GM18498 (cell line): Measurements from ENCODE around the gene MAP3K4.

ENCODE experiments used
- ATAC-seq: cut with Tn5 transposase; IDR thresholded peaks from one replicate; pipeline ENCODE4 v1.9.1; 2021; ENCODE audit warnings: mild to moderate bottlenecking, moderate library complexity; ENCODE audit not compliant: unreplicated experiment

The MAP3K4 gene

DNA sequence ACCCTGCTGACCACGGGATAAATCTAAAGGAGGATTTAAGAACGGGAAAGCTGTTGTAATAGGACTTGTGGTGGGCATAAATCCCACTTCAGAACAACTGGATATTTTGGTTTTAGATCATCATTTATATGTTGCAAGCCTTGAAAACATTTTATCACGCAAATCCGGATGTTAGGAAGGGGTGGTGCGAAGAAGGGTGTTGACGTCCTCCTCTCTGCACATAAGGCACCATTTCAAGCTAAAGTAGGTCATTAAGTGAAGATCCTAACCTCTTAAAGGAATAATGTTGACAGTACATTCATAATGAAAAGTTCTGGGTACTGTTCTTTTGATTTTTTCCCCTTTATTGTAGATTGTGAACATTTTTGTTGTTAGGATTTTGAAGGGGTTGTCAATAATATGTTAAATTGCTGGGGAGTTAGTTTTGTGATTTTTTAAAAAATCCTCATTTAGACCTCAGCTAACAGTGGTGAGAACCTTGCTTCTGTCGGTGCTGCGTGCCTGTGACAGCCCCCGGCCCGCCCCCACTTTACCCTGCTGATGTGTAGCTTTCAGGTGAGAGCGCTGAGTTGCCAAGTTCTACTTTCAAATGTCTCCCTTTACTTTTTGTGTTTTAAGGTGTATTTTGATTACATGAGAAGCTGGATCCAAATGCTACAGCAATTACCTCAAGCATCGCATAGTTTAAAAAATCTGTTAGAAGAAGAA is 88.8 kb downstream of the MAP3K4 start:
- ATAC-seq, result no peak

- no peak for ATAC-seq
These were observed 90.6 kb downstream of the MAP3K4 start for GRCh38 chr6:161082215-161082614.

GRCh38 chr6:161085246-161085645 is 93.7 kb downstream of the MAP3K4 start:
- ATAC-seq, result no peak

DNA sequence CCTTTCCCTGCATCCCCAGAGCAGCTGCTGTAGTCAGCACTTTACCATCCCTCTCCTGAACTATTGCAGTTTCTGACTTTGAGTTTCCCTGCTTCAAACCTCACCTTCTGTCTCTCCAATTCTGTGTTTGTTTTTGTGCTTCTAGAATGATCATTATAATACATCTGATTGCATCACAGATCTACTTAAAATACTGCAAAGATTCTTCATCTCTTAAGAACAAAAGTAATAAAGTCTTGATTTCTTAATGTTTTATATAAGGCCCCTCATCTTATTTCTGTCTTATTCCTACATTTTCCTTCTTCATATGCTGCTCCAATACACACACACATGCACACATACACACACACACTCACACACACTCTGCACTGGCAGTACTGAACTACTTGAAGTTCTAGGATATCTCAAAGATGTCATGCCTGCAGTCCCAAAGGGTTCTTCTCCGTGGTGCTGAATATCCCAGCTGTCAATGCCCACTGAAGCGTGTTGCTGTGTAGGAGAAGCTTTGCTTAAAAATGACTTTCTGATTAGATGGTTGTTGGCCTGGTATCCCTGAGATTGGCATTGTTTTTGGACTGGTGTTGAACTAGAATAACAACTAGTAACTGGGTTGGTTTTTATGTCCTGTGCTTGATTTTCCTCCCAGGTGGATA is 97.2 kb downstream of the MAP3K4 start:
- no peak for ATAC-seq

DNA sequence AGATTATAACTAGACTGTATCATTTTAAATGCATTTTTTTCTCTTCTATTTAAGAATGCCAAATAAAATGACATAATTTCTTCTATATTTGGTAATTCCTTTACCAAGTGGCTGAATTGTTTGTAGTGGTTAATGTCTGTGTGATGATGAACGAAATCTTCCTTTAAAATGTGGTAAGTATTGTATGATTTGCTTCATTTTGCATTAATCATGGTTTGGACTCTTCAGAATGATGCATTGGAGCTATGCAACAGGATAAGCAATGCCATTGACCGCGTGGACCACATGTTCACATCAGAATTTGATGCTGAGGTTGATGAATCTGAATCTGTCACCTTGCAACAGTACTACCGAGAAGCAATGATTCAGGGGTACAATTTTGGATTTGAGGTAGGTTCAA is 99.6 kb downstream of the MAP3K4 start:
- no peak for ATAC-seq

DNA sequence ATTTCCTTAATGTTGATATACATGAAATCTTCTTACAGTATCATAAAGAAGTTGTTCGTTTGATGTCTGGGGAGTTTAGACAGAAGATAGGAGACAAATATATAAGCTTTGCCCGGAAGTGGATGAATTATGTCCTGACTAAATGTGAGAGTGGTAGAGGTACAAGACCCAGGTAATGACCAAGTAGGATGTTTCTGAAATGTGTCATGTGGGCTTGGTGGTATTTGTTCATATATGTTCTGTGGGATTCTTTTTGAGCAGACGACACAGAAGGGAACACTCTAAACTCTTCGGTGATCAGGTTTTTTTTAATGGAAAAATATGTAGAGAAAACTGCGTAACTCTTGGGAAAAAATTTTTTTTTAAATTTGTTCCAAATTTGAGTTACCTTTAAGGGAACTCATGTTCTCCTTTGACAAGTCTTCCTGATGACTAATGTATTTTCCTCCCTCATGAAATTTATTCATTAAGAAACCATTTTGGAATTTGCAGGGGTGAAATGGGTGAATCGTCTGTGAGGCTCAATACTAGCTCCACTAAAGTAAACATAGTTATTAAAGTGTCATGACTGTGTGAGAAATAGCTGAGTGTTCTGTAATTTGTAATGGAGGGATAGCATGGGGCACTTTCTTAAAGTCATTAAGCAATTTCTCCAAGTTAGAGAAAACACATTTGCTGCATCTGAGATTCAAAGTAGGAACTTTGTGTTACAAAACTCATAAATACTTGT is 100.6 kb downstream of the MAP3K4 start:
- ATAC-seq, result no peak

GRCh38 chr6:161094955-161095354 is 103.4 kb downstream of the MAP3K4 start:
- ATAC-seq, result no peak

- no peak for ATAC-seq
These were observed 104.3 kb downstream of the MAP3K4 start for GRCh38 chr6:161095916-161096315.

GRCh38 chr6:161100072-161100471 is 108.5 kb downstream of the MAP3K4 start:
- no peak for ATAC-seq

DNA sequence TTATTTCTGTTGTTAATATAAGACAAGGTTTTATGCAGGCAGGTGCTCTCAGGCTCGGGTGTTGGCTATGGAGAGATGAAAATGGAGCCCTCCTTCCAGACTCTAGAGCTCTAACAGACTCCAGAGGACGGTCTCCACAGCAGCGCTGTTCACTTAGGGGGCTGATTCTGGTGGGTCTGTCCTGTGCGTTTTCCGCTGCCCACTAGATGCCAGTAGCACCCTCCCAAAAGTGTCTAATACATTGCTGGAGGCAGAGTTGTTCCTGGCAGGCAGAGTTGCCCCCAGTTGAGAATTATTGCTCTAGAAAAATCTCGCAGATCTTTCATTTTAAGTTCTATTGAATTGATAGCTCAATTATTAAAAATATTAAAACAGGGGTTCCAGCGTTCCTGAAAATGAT is 109.9 kb downstream of the MAP3K4 start:
- no peak for ATAC-seq

DNA sequence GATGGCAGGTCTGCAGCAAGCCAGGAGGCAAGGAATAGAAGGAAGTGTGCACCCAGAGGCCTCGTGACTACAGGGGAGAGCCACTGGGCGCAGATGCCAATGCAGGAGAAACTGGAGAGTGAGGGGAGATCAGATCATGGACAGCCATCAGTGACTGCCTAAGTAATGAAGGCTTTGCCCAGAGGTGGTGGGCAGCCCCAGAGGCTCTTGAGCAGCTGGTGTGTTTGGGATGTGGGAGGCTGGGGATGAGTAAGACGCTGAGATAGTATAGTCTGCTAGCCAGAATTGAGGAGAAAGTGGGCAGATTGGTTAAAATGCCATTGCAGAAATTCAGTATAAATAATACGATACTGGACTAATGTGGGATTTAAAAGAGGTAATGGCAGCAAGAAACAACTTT is 111.9 kb downstream of the MAP3K4 start:
- no peak for ATAC-seq

GRCh38 chr6:161104966-161105365 is 113.4 kb downstream of the MAP3K4 start:
- ATAC-seq, result no peak

- no peak for ATAC-seq
These were observed 113.8 kb downstream of the MAP3K4 start for GRCh38 chr6:161105408-161105807.

DNA sequence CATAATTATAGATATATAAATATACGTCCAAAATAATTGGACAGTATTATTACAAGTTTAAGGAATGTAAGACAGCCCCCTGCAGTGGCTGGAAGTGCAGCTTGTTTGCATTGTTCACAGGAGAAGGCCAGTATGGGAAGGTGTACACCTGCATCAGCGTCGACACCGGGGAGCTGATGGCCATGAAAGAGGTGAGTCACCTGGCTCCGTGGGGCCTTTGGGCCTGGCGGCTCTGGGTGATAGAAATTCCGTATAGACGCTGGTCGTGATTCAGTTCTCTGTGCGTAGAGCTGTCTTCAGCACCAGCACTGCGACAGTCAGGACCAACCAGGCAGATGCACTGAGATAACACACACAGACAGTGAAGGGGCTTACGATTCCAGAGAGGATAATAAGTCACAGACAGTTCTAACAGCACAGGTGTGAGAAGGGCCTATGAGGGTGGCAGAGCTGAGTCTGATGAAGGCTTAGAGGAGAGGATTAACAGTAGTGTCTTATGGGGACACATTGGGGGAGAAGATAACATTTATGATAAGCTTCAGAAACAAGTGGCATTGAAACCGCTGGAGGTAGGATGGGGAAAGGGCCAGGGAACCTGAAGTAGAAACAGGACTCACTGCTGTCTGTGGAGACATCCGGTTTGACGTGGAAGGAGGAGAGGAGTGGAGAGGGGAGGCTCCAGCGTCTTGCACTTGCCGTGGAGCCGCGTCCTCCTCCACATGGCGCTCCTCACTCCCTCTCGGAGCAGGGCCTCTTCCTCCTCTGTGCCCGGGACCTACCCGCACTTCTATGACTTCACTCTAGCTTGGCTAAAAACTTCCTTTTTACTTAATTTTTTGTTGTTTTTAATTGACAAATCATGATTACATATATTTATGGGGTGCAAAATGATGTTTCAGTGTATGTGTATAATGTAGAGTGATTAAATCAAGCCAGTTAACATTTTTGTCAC is 116.5 kb downstream of the MAP3K4 start:
- no peak for ATAC-seq

DNA sequence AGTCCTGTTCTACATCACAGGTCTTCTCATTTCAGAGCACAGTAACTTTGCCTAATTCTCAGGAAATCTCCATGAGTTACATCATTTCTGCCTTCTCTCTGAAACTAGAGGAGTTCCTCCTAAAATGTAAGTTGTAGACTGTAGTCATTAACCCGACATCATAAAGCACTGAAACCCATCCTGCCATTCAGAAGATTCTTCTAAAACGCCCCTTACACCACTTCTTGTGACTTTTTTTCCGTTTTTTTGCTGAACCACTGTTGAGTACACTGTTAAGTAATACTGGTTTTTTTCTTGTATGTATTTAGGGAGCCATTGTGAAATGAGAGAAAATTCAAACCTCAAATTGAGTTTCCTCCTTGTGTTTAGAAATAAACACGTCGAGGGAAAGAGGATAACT is 117.3 kb downstream of the MAP3K4 start:
- no peak for ATAC-seq

- no peak for ATAC-seq
These were observed 117.8 kb downstream of the MAP3K4 start for GRCh38 chr6:161109366-161109765.

DNA sequence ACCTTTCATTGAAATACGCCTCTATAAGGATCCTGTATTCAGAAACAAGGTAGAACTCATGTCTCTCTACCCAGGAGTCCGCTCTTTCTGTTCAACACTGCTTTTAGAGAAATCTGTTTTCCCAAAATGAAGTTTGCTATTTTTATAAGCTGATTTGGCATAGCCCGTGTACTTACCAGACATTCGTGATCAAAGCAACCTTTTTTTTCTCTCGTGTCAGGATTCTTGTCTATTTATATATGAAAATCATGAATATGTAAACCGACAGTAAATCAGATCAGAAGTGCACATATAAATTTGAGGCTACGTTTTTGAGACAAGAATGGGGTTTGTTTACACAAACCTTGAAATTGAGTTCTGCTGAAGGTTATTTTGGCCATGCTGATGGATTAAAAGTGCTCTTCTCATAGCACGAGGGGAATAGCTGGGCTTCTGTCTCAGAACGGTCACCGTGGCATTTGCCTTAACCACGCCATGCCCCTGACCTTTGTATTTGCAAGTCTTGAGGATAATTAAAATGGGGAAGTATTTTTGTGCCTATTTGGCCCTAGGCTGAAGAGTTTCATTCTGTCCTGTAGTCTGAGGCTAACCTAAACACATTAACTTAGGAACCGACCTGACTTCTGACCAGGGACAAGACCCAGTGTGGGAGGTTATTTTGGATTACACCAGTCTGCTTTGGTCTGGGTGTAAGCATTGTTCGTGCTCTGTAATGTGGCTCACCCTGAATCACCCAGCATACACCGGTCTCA is 118.6 kb downstream of the MAP3K4 start:
- ATAC-seq, result no peak

GRCh38 chr6:161111261-161111660 is 119.7 kb downstream of the MAP3K4 start:
- ATAC-seq, result no peak

GRCh38 chr6:161115468-161115867 is 123.9 kb downstream of the MAP3K4 start:
- no peak for ATAC-seq

- no peak for ATAC-seq
These were observed 125.0 kb downstream of the MAP3K4 start for GRCh38 chr6:161116554-161116953.
